GM19397 (cell line): ENCODE measurements around the gene SPRR4.
"Not testable (repeated sequence)": the region's sequence is repeated elsewhere in the genome, so short reads cannot be mapped to it uniquely, and the experiment has no call there.

Experiments used
- ATAC-seq: cut with Tn5 transposase; IDR thresholded peaks from one replicate; pipeline ENCODE4 v1.9.1; 2021; ENCODE audit warnings: mild to moderate bottlenecking, moderate library complexity; ENCODE audit not compliant: unreplicated experiment

SPRR4 gene

GRCh38 chr1:153011235-153011758, 40.8 kb downstream of the SPRR4 start:
- not testable (repeated sequence) for ATAC-seq

DNA sequence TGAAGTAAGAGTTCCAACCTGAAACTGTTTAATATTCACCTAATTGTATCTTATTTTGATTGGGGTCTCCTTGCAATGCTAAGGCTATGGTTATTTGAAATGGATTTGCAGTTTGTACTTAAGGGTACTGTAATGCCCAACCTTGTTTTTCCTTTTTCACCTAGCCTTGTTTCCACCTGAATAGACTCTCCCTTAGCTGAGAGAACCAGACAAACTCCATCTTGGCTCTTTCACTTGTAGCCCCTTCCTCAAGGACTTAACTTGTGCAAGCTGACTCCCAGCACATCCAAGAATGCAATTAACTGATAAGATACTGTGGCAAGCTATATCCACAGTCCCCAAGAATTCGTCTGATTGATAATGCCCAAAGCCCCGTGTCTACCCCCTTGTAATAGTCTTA, 51.4 kb downstream of the SPRR4 start:
- ATAC-seq, result not testable (repeated sequence)
